MCF 10A (cell line): ENCODE results near the gene MED26. TPM values are rescaled to one million over a fixed set of nuclear protein-coding genes. Genes with fewer than 3 reads are reported as not detected.

Experiments used
- BruUV-seq: library from RNA; stranded (reverse); fragments of 400-500 nt; replicated peaks from 2 replicates; lab custom pipeline; 2021; lab: Mats Ljungman, UMichigan
- CTCF ChIA-PET: fragments of 300-600 bp; sonication (Branson Sonifier 250); formaldehyde crosslinking; extraction: SDS; loops from one replicate; lab custom pipeline; 2021; ENCODE audit warnings: antibody characterized with exemption, inconsistent platforms; lab: Yijun Ruan, JAX
- POLR2A ChIA-PET: fragments of 300-600, 350-650 bp; sonication (Branson Sonifier 250); formaldehyde crosslinking; extraction: SDS; loops from one replicate; lab custom pipeline; 2020; ENCODE audit warnings: antibody characterized with exemption, inconsistent platforms; lab: Yijun Ruan, JAX
- DNase-seq: peaks from one replicate; pipeline ENCODE4 v3.0.0-alpha.2; 2018; ENCODE audit not compliant: unreplicated experiment
- H3K27ac Mint-ChIP-seq: one replicate; pipeline ENCODE4 v1.8.0; 2022; ENCODE audit warnings: mild to moderate bottlenecking, low read depth, mixed read lengths; ENCODE audit not compliant: unreplicated experiment
- H3K27me3 Mint-ChIP-seq: one replicate; pipeline ENCODE4 v1.8.0; 2022; ENCODE audit warnings: mixed read lengths; ENCODE audit not compliant: insufficient read depth, unreplicated experiment
- H3K36me3 Mint-ChIP-seq: one replicate; pipeline ENCODE4 v1.8.0; 2022; ENCODE audit warnings: mild to moderate bottlenecking, moderate library complexity, mixed read lengths; ENCODE audit not compliant: insufficient read depth, unreplicated experiment
- H3K4me1 Mint-ChIP-seq: one replicate; pipeline ENCODE4 v1.8.0; 2022; ENCODE audit warnings: mixed read lengths; ENCODE audit not compliant: insufficient read depth, unreplicated experiment
- H3K4me3 Mint-ChIP-seq: one replicate; pipeline ENCODE4 v1.8.0; 2022; ENCODE audit warnings: mild to moderate bottlenecking, moderate library complexity, mixed read lengths; ENCODE audit not compliant: unreplicated experiment
- H3K9me3 Mint-ChIP-seq: one replicate; pipeline ENCODE4 v1.8.0; 2022; ENCODE audit warnings: mixed read lengths; ENCODE audit not compliant: unreplicated experiment
- intact Hi-C: fragments of 100-400 bp; cut with micrococcal nuclease; formaldehyde crosslinking; loops from 2 replicates; pipeline ENCODE4 v1.14.1; 2022
- total RNA-seq: library from RNA; stranded (reverse); gene quantifications from 2 replicates; pipeline ENCODE4 v1.2.3, GENCODE V29; 2022
- TF ChIP-seq, protein P1 (sequence below): fragments of 200-600 bp; IDR thresholded peaks from one replicate; pipeline ENCODE4 v1.8.0; 2022; ENCODE audit warnings: antibody characterized with exemption, mild to moderate bottlenecking; ENCODE audit not compliant: unreplicated experiment

Gene MED26
- total RNA-seq, 1 experiment from 2014 or later, result 12.9 TPM

- Mint-ChIP-seq H3K27ac (peak overlapping the region; percentile 84), H3K27me3 (no peaks in the 10 kb centered on the region), H3K4me3 (peak overlapping the region; percentile 92), H3K9me3 (no peaks in the 10 kb centered on the region), H3K36me3 (peaks cover 17% of the 10 kb centered on the region), H3K4me1 (peaks cover 20% of the 10 kb centered on the region)
- TF ChIP-seq, protein P1, sequence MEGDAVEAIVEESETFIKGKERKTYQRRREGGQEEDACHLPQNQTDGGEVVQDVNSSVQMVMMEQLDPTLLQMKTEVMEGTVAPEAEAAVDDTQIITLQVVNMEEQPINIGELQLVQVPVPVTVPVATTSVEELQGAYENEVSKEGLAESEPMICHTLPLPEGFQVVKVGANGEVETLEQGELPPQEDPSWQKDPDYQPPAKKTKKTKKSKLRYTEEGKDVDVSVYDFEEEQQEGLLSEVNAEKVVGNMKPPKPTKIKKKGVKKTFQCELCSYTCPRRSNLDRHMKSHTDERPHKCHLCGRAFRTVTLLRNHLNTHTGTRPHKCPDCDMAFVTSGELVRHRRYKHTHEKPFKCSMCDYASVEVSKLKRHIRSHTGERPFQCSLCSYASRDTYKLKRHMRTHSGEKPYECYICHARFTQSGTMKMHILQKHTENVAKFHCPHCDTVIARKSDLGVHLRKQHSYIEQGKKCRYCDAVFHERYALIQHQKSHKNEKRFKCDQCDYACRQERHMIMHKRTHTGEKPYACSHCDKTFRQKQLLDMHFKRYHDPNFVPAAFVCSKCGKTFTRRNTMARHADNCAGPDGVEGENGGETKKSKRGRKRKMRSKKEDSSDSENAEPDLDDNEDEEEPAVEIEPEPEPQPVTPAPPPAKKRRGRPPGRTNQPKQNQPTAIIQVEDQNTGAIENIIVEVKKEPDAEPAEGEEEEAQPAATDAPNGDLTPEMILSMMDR, result no peak
- CTCF ChIA-PET, result interaction anchor here (0.5 to 1.2 kb wide), 4 partner anchors 9 to 1529 kb away, joined by 3 to 4 read pairs (median 3); no protein-coding TSS in a partner anchor
- no TSS peak for BruUV-seq
- intact Hi-C loops, result no loop called here
- POLR2A ChIA-PET, result interaction anchor here (0.6 to 5.3 kb wide), 18 partner anchors 8 to 266 kb away, joined by 3 to 41 read pairs (median 11); partner anchors contain the start of genes CHERP, SLC35E1, SMIM7 and TMEM38A
- peak; percentile 9 for DNase-seq
Observed at GRCh38 chr19:16628984-16629691, 1.1 kb upstream of the MED26 start.

DNA sequence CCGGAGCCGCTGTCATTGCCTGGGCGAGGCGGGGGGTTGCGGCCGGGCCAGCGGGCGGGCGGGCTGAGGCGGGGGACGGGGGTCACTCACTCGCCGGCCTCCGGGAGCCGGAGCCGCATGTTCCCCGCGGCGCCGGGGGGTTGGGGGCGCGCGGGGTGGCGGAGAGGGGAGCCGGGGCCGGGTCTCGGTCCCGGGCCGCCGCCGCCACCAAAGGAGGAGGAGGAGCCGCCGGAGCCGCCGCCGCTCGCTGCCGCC lies 149 bp downstream of the MED26 start:
- H3K36me3 Mint-ChIP-seq, result peaks cover 17% of the 10 kb centered on the region
- ChIA-PET POLR2A (interaction anchor here (0.6 to 5.3 kb wide), 17 partner anchors 10 to 165 kb away, joined by 3 to 41 read pairs (median 13); partner anchors contain the start of genes CALR3, CHERP, SLC35E1 and SMIM7), CTCF (interaction anchor here (0.6 to 1.3 kb wide), 3 partner anchors 34 to 342 kb away, joined by 3 to 6 read pairs (median 5); no protein-coding TSS in a partner anchor)
- H3K27me3 Mint-ChIP-seq, result no peaks in the 10 kb centered on the region
- H3K27ac Mint-ChIP-seq, result no peak overlapping the region
- TF ChIP-seq, protein P1, result no peak
- intact Hi-C loops, result loop anchor here (1.0 kb wide), 1 partner anchor 59 kb away; no protein-coding TSS in a partner anchor
- no TSS peak for BruUV-seq
- no peak for DNase-seq
- no peaks in the 10 kb centered on the region for H3K9me3 Mint-ChIP-seq
- H3K4me1 Mint-ChIP-seq, result peaks cover 20% of the 10 kb centered on the region
- H3K4me3 Mint-ChIP-seq, result peak overlapping the region; percentile 92

DNA sequence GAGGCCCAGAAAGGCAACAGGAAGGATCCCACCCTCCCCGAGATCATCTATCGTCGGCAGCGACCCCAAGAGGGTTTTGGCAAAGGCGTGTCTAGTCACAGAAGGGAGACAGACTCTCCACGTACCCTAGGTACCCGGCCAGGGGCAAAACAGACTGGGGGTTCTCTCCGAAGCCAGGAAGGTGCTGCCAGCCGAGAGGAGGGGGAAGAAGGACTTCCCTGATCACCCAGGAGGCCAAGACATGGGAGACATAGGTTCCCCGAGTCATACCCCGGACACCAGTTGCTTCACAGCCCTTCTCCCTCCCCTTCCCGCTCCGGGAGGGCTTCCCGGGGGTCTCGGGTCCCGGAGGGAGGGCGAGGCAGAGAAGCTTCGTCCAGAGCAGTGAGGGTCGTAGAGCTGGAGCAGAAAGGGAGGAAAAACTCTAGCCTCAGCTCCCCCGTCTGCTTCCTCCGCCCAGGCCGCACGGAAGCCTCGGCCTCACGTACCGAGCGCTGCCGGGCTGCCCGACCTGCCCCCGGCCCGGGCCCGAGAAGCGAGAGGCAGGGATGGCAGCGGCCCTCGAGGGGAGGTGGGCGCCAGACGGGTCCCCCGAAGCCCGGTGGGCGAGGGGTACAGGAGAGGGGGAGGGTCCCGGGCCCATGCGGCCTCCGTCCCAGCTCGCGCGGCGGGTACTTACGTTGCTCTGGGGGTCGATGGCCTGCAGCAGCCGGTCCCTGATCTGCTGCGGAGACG lies 644 bp downstream of the MED26 start:
- H3K36me3 Mint-ChIP-seq, result peaks cover 12% of the 10 kb centered on the region
- peak overlapping the region; percentile 92 for H3K4me3 Mint-ChIP-seq
- no TSS peak for BruUV-seq
- peak; percentile 14 for DNase-seq
- ChIA-PET CTCF (interaction anchor here (0.6 to 1.3 kb wide), 3 partner anchors 12 to 45 kb away, joined by 3 to 6 read pairs (median 3); no protein-coding TSS in a partner anchor), POLR2A (interaction anchor here (0.9 to 5.3 kb wide), 16 partner anchors 10 to 165 kb away, joined by 3 to 41 read pairs (median 13); partner anchors contain the start of genes CHERP, SLC35E1, SMIM7 and TMEM38A)
- intact Hi-C loops, result loop anchor here (1.0 kb wide), 1 partner anchor 58 kb away; no protein-coding TSS in a partner anchor
- H3K4me1 Mint-ChIP-seq, result peaks cover 20% of the 10 kb centered on the region
- H3K9me3 Mint-ChIP-seq, result no peaks in the 10 kb centered on the region
- TF ChIP-seq, protein P1, result no peak
- no peaks in the 10 kb centered on the region for H3K27me3 Mint-ChIP-seq
- H3K27ac Mint-ChIP-seq, result peak overlapping the region; percentile 95
